ENCODE results near the gene C1RL.
A peak's percentile ranks its signal among the peaks of the same experiment; 100 is the strongest.

C1RL gene

GRCh38 chr12:7103837-7104584 is 5.0 kb downstream of the C1RL start:
- H3K36me3 ChIP-seq (replicated peaks), result peaks cover 8% of the 10 kb centered on the region; the same call in 1 of the 2 replicates
- no peaks in the 10 kb centered on the region for H3K9me3 ChIP-seq
- no peaks in the 10 kb centered on the region for H3K27me3 ChIP-seq (ENCODE audit: low read depth)
- no peaks in the 10 kb centered on the region; the same call in 1 of the 2 replicates for H3K4me1 ChIP-seq
- no peak for DNase-seq (ENCODE audit: low spot score in 2 of 2)
- H3K4me3 ChIP-seq, result no peak overlapping the region
- in situ Hi-C loops (cut with MboI; ENCODE audit: low sequenced_read_pairs), result loop anchor here (25.0 kb wide), 1 partner anchor 367 kb away; no protein-coding TSS in a partner anchor

- Histone ChIP-seq H3K4me1 (no peaks in the 10 kb centered on the region; the same call in 1 of the 2 replicates), H3K36me3 (replicated peaks) (peaks cover 14% of the 10 kb centered on the region; the same call in 1 of the 2 replicates), H3K27me3 (ENCODE audit: low read depth) (no peaks in the 10 kb centered on the region), H3K4me3 (no peak overlapping the region), H3K9me3 (no peaks in the 10 kb centered on the region)
- in situ Hi-C loops (cut with MboI; ENCODE audit: low sequenced_read_pairs), result loop anchor here (25.0 kb wide), 1 partner anchor 365 kb away; no protein-coding TSS in a partner anchor
- no peak for DNase-seq (ENCODE audit: low spot score in 2 of 2)
These were observed 6.4 kb downstream of the C1RL start for GRCh38 chr12:7102582-7102981.

- Histone ChIP-seq H3K36me3 (replicated peaks) (peaks cover 12% of the 10 kb centered on the region; the same call in 1 of the 2 replicates), H3K27me3 (ENCODE audit: low read depth) (no peaks in the 10 kb centered on the region), H3K4me1 (no peaks in the 10 kb centered on the region), H3K9me3 (no peaks in the 10 kb centered on the region), H3K4me3 (no peak overlapping the region)
- DNase-seq (ENCODE audit: low spot score in 2 of 2), result no peak
- in situ Hi-C loops (cut with MboI; ENCODE audit: low sequenced_read_pairs), result loop anchor here (25.0 kb wide), 1 partner anchor 364 kb away; no protein-coding TSS in a partner anchor
These were observed 7.3 kb downstream of the C1RL start for GRCh38 chr12:7101694-7102131.

GRCh38 chr12:7101047-7101693 is 7.8 kb downstream of the C1RL start:
- Histone ChIP-seq H3K9me3 (no peaks in the 10 kb centered on the region), H3K4me1 (no peaks in the 10 kb centered on the region), H3K27me3 (ENCODE audit: low read depth) (no peaks in the 10 kb centered on the region), H3K36me3 (replicated peaks) (peaks cover 10% of the 10 kb centered on the region; the same call in 1 of the 2 replicates), H3K4me3 (no peak overlapping the region)
- no peak for DNase-seq (ENCODE audit: low spot score in 2 of 2)
- in situ Hi-C loops (cut with MboI; ENCODE audit: low sequenced_read_pairs), result loop anchor here (25.0 kb wide), 1 partner anchor 364 kb away; no protein-coding TSS in a partner anchor

GRCh38 chr12:7100239-7100638 is 8.8 kb downstream of the C1RL start:
- H3K27me3 ChIP-seq (ENCODE audit: low read depth), result no peaks in the 10 kb centered on the region
- H3K9me3 ChIP-seq, result no peaks in the 10 kb centered on the region
- no peak overlapping the region for H3K4me3 ChIP-seq
- H3K4me1 ChIP-seq, result no peaks in the 10 kb centered on the region
- peaks cover 10% of the 10 kb centered on the region; the same call in 1 of the 2 replicates for H3K36me3 ChIP-seq (replicated peaks)
- DNase-seq (ENCODE audit: low spot score in 2 of 2), result no peak
- in situ Hi-C loops (cut with MboI; ENCODE audit: low sequenced_read_pairs), result loop anchor here (25.0 kb wide), 1 partner anchor 363 kb away; no protein-coding TSS in a partner anchor

DNA sequence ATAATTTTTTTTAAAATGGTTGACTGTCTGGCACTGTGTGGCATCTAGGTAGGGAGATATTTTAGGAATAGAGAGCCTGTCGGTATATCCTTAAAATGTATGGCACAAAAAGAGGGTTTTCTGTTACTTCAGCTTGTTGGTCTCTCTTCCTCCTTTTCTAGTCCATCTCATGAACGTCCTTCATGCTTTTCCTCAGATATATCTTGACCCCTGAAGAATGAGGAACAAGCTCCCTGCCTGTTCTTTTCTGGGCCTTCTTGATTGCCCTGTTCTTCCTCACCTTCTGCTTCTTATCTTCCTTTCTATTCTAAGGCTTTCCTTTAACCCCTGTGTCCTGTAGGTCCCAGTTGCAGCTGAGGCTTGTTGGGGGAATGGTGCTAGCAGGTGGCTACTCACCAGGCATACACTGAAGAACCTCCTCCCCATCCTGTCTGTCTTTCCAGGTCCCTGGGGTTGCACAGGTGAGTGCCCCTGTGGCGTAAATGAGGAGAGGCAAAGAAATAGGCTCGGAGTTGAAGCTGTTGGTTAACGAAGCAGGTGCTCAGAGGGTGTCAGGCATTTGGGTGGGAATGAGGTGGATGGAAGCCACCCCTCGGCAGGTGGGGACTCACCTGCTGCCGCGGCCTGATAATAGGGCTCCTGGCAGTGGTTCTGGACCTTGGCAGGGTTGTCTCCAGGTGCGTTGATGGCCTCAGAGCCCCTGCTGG is 9.6 kb downstream of the C1RL start:
- Histone ChIP-seq H3K36me3 (replicated peaks) (peaks cover 10% of the 10 kb centered on the region; the same call in 1 of the 2 replicates), H3K27me3 (ENCODE audit: low read depth) (no peaks in the 10 kb centered on the region)
- in situ Hi-C loops (cut with MboI; ENCODE audit: low sequenced_read_pairs), result no loop called here

DNA sequence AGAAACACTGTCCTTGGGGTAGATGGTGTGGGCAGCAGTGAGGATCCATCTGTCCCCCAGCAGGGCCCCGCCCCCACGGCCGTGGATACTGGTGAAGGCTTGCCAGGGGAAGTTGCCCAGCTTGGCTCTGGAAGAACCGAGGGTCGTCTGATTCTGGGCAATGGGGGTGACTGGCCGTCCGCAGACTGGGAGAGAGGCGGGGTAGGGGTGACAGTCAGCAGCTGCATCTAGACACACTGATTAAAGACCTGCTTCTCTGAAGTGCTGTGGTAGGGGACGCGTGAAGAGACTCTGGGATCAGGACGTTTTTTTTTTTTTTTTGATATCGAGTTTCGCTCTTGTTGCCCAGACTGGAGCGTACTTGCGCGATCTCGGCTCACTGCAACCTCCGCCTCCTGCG is 12.0 kb downstream of the C1RL start:
- DNase-seq (ENCODE audit: low spot score in 2 of 2), result no peak
- H3K36me3 ChIP-seq (replicated peaks), result peaks cover 10% of the 10 kb centered on the region; the same call in 1 of the 2 replicates
- in situ Hi-C loops (cut with MboI; ENCODE audit: low sequenced_read_pairs), result no loop called here
- no peak overlapping the region for H3K4me3 ChIP-seq
- H3K27me3 ChIP-seq (ENCODE audit: low read depth), result no peaks in the 10 kb centered on the region
- H3K4me1 ChIP-seq, result peaks cover 3% of the 10 kb centered on the region
- H3K9me3 ChIP-seq, result no peaks in the 10 kb centered on the region

More for the DNA sequence above, 9.6 kb downstream of the C1RL start:
- Histone ChIP-seq H3K9me3 (no peaks in the 10 kb centered on the region), H3K4me1 (no peaks in the 10 kb centered on the region), H3K4me3 (no peak overlapping the region)
- DNase-seq (ENCODE audit: low spot score in 2 of 2), result no peak

- Histone ChIP-seq H3K9me3 (no peaks in the 10 kb centered on the region), H3K27me3 (ENCODE audit: low read depth) (no peaks in the 10 kb centered on the region), H3K4me1 (peaks cover 10% of the 10 kb centered on the region), H3K36me3 (replicated peaks) (peaks cover 10% of the 10 kb centered on the region; the same call in 1 of the 2 replicates), H3K4me3 (no peak overlapping the region)
- in situ Hi-C loops (cut with MboI; ENCODE audit: low sequenced_read_pairs), result no loop called here
- DNase-seq (ENCODE audit: low spot score in 2 of 2), result no peak
These were observed 12.7 kb downstream of the C1RL start for GRCh38 chr12:7096006-7096932.

- peaks cover 22% of the 10 kb centered on the region for H3K4me1 ChIP-seq
- in situ Hi-C loops (cut with MboI; ENCODE audit: low sequenced_read_pairs), result no loop called here
- no peaks in the 10 kb centered on the region for H3K9me3 ChIP-seq
- DNase-seq (ENCODE audit: low spot score in 2 of 2), result no peak
- no peaks in the 10 kb centered on the region for H3K27me3 ChIP-seq (ENCODE audit: low read depth)
- H3K4me3 ChIP-seq, result no peak overlapping the region
- H3K36me3 ChIP-seq (replicated peaks), result peaks cover 6% of the 10 kb centered on the region; the same call in 1 of the 2 replicates
These were observed 15.1 kb downstream of the C1RL start for GRCh38 chr12:7093892-7094291.

DNA sequence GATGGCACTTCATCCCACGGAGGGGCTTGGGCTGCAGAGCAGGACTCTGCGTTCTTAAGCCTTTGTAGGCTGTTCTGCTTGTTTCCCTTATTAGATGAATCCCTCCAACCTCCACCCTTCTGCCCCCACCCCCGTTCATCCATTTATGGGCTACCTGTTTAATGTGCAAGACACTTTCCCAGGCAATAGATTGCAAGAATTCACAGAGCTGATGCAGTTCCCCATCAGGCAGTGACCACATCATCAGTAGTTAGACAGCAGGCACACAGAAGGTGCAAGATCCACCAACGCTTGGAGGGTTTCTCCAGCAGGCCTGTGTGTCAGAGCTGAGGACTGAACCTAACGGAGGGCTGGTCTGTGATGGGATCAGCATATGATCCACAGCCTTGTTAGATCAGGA is 15.5 kb downstream of the C1RL start:
- Histone ChIP-seq H3K27me3 (ENCODE audit: low read depth) (no peaks in the 10 kb centered on the region), H3K4me1 (peaks cover 22% of the 10 kb centered on the region), H3K9me3 (no peaks in the 10 kb centered on the region), H3K36me3 (replicated peaks) (peaks cover 3% of the 10 kb centered on the region; the same call in 1 of the 2 replicates), H3K4me3 (no peak overlapping the region)
- no peak for DNase-seq (ENCODE audit: low spot score in 2 of 2)
- in situ Hi-C loops (cut with MboI; ENCODE audit: low sequenced_read_pairs), result no loop called here

DNA sequence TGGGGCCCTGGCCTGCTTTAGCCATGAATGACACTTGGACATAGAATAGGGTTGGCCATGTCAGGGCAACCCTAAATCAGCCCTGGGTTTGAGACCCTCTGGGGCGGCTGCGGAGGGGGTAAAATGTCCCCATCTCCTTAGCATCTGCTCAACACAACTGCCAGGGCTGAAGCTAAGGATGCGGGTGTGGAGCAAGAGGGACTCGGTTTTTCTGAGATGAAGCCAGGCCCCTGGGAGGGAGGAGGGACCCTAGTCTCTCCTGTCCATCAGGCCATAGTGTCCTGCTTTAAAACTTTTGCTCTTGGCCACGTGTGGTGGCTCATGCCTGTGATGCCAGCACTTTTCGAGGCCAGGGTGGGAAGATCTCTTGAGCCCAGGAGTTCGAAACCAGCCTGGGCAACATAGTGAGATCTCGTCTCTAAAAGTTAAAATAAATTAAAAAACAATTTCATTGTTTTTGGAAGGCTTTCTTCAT is 16.0 kb downstream of the C1RL start:
- peaks cover 22% of the 10 kb centered on the region for H3K4me1 ChIP-seq
- no peaks in the 10 kb centered on the region for H3K36me3 ChIP-seq (replicated peaks)
- no peaks in the 10 kb centered on the region for H3K27me3 ChIP-seq (ENCODE audit: low read depth)
- no peak for DNase-seq (ENCODE audit: low spot score in 2 of 2)
- in situ Hi-C loops (cut with MboI; ENCODE audit: low sequenced_read_pairs), result no loop called here
- no peak overlapping the region for H3K4me3 ChIP-seq
- no peaks in the 10 kb centered on the region for H3K9me3 ChIP-seq

DNA sequence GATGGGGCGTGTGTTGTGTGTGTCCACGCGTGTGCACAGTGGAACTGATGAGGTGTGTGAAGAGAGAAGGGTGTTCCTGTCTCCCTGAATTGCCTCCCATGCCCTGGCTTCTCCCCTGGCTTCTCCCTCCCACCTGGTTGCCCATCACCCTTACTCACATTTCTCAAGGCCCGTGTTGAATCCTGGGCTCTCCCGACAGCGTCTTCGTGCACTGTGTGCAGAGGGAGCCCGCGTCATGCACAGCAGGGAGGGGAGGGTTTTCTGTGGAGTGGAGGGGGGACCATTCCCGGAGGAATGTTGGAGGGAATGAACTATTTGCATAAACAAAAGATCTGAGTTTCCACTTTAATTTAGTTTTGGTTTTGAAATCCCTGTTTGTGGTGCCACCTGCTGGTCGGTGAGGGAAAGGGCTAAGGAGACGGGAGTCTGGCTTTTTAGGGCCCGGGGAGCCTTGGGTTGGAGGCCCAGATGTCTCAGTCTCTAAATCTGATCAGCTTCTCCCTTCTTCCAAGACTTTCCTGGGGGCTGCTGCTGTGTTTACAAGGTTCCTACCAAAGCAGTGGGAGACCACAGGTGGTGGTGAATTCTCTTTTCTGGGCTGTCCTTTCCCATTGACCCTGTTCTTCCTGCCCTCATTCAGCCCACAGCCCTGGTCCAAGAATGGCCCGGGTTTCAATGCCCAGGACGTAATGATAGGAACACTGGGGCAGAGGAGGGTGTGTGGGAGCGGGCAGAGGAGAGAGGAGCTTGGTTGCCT is 16.6 kb downstream of the C1RL start, which contains the start of gene C1R:
C1R (minus strand) TSS at position 217 of the 757 bp plus-strand sequence; CDS start at position 160, 57 bp downstream.
- Histone ChIP-seq H3K9me3 (no peaks in the 10 kb centered on the region), H3K27me3 (ENCODE audit: low read depth) (no peaks in the 10 kb centered on the region), H3K4me3 (peak within 1 kb of the TSS; percentile 21), H3K4me1 (peaks cover 22% of the 10 kb centered on the region), H3K36me3 (replicated peaks) (no peaks in the 10 kb centered on the region)
- in situ Hi-C loops (cut with MboI; ENCODE audit: low sequenced_read_pairs), result no loop called here
- peak; percentile 82 to 86 for DNase-seq (ENCODE audit: low spot score in 2 of 2)

Measured in HAP-1 (cell line).